GM19238 (cell line): Measurements from ENCODE around the gene EXOC6.
A peak's percentile ranks its signal among the peaks of the same experiment; 100 is the strongest.

Experiments used
- DNase-seq: peaks from one replicate; pipeline ENCODE4 v3.0.0; 2011; ENCODE audit warnings: low spot score; ENCODE audit not compliant: insufficient read length

Gene EXOC6

DNA sequence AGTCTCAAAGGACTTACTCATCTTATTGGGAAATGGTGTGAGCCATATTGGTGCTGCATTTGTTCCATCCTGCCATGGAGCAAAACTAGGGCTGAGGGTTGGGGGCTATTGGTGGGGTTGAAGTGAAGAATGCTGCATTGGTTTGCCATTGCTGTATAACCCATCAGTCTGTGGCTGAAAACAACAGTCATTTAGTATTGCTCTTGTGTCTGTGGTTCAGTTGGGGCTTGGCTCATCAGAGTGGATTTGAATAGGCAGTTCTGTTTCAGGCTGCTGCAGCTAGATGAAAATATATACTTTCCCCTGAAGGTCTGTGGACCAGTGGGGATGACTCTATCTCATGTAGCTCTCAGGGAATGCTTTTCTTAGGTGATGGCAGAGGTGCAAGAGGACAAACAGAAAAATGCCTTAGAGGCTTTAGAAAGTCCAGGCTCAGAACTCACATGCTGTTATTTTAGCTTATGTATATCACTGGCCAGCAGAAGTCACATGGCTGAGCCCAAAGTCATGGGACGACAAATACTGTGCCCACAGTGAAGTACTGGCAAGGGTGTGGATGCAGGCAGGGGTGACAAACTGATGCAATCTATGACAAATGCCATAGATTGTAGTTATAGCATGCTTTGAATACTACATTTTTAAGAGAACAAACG is 15.2 kb upstream of the EXOC6 start:
- DNase-seq, result no peak

DNA sequence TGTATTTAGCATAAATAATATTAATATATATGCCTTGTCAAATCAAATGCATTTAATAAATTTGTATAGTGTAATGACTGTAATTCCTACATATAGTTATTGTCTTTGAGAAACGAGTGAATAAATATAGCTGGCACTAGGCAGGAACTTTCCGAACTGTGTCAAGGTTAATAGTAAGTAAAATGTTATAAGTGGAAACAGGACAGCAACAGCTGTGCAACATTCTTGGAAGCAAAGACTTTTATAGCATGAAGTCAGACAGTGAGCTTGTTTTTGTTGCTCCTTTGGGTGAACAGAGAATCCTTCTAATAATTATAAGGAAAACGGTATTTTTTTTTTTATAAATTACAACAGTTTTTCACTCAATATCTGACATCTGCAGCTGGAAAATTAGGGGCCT is 14.0 kb upstream of the EXOC6 start:
- DNase-seq, result no peak

DNA sequence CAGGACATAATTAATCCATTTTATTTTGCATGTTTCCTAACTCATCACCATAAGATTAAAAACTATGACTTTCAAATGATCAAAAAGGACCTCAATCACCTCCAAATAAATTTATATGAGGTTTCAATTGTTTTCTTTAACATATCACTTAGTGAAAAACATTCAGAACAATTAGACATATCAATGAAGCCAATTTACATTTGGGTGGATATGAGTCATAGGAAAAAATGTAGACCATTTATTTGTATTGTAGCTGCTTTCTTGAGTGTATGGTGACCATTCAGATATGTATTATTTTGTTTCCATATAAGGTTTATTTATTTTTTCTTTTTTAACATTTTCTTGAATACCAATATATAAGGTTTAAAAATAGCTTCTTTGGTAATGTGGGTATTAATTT is 13.3 kb upstream of the EXOC6 start:
- DNase-seq, result no peak

DNA sequence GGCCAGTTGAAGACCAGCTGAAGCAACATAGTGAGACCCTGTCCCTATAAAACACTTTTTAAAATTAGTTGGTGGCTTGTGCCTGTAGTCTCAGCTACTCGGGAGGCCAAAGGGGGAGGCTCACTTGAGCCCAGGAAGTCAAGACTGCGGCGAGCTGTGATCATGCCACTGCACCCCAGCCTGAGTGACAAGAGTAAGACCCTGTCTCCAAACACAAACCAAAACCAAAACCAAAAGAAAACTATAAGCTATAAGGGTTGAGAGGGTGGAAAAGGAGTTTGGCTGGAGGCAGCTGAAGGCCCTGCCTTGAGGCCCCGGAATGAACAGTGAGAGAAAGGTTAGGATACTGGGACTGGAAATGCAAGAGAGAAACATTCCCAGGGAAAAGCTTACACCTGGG is 10.9 kb upstream of the EXOC6 start:
- DNase-seq, result no peak

DNA sequence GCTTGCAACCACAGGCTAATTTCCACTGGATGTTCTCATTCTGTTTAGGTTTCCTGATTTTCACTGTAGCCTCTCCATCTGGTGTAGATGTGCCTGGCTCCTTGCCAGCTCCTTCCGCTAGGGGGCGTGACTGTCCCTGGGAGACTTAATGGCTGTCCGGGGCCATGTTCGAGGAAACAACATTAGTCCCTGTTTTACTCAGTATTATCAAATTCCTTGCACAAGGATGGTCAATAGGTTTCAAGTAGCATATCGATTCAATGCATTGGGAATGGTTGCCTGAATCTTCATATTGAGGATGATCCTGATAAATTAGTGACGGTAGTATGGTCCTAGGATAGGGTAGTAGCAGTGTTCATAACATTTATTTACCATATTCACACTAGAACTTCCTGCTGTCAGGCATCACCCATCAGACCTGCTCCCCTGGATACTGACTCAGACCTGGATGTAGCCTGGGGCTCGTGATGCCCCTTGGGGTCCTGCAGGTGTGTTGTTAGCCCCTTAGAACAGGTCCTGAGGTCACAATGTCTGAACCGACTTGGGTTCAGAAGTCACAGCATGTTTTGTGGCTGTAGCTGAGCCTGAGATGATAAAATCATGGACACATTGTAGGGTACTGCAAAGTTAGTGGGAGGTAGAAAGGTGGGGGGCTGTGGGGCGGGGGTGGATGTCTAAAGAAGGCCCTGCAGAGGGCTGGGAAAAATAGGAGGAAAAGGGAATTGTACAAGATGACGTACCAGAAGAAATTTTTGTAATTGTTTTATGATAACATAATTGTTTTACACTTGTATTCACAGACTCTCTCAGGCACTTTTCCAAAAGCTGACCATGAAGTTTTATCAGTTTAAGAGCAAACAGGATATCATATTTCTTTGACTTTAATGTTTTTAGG is 8.9 kb upstream of the EXOC6 start:
- peak; percentile 18 for DNase-seq

DNA sequence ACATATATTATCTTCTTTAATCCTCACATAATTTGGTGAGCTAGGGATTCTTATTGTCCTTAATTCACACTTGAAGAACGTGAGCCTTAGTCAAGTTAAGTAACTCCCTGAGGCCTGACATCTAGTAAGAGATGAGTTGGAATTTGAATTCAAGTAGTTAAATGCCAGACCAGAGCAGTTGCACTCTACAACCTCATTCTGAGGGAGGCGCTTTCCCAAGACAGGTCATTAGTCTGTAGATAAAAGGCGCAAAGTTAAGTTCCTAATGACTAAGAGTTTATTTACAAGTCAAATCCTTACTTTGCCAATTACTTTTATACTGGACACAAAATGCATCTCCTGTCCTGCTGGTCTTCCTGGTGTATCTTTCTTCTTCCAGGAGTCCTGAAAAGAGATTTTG is 3.6 kb upstream of the EXOC6 start:
- no peak for DNase-seq

DNA sequence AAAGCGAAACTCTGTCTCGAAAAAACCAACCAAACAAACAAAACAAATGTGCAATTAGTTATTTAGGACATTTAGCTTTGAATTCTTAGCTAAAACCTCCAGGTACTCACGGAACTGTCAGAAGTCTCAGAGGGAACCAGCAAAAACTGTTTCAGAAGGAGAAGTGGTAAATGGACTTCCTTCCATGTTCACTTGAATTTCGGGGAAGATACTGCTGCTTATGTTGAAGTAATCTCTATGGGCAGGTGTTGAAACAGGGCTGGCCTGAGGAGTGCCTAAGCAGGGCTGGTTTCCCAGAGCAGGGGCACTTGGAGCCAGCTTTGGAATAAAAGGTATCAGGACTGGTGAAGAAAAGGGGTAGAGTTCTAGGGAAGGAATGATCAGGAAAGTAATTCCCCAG is 2.4 kb upstream of the EXOC6 start:
- no peak for DNase-seq

DNA sequence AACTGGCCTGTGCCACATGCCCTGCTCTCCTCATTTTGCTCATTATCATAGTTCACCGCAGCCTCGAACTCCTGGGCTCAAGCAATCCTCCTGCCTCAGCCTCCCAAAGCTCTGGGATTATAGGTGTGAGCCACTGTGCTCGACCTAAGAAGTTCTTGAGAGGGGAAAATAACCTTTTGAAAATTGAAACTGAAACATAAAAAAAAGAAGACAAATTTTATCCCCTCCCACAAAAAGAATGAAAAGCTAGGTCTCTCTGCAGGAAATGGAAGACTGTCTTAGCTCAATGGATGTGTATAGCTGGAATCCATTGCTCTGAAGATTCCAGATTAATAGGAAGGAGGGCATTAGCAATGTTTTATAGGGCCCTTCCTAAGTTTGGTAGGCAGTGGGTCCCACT is 2.0 kb upstream of the EXOC6 start:
- no peak for DNase-seq

DNA sequence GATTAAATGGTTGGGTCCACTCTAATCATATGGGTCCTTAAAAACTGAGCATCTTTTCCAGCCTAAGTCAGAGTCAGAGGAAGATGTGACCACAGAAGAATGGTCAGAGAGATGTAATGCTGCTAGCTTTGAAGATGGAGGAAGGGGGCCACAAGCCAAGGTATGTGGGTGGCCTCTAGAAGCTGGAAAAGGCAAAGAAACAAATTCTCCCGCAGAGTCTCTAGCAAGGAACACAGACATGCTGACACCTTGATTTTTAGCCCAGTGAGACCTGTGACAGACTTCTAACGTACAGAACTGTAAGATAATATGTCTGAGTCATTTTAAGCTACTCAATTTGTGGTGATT is 1.5 kb upstream of the EXOC6 start:
- no peak for DNase-seq

DNA sequence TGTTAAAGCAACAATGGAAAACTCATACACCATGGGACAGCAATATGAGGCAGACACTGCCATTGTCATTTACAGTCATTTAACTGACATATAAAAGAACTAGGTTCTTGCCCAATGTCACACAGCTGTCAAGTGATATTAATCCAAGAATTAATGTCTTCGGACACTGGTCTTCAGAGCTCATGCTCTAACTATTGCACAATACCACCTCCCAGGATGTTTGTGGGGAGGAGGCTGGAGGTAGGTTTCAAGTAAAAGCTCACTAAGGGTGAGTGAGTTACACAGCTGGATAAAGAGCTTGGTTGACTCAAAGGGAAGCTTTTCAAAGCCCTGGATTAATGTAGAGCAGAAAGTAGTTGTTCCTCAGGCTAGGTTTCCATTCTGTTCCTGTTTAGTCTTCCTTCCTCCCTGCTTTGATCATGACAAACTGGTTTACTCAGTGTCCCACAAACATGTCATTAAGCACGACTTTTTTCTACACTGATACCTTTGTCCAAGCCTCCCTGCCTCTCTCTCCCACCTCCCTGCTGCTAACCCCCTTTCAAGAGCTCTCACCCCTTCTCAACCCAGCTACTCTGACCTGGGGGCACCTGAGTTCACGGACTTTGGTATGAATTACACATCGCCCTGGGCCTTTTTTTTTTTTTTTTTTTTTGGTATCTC is 987 bp upstream of the EXOC6 start:
- DNase-seq, result no peak

DNA sequence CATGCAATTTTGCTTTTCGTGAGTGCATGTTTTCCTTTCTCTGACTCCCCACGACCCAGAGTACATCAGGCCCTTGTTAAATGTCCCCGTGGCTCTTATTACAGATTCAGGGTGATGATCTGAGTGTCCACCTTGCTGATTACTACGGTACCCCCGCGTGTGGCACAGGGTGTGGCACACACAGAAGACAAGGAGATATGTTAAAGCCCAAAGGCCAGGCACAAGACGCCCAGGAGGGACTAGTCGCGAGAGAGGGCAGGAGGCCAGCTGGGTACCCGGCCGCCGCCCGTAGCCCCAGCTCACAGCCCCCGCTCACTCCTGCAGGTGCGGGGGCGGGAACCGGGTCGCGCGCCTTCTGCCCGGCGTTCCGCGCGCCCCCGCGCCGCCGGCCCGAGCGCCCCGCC is 281 bp upstream of the EXOC6 start:
- no peak for DNase-seq

DNA sequence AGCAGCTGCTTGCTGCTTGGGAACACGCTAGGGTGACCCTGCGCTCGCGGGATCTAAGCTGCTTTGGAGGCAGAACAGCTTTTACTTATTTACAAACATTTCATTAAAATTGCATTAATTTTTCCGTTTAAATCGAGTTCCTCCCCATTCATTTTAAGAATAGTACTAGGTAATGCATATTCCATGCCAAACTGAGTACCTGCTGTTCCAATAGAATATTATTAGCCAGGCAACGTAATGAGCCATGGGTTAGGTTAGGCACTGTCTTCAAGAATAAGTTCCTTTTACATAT is 860 bp downstream of the EXOC6 start:
- DNase-seq, result no peak

DNA sequence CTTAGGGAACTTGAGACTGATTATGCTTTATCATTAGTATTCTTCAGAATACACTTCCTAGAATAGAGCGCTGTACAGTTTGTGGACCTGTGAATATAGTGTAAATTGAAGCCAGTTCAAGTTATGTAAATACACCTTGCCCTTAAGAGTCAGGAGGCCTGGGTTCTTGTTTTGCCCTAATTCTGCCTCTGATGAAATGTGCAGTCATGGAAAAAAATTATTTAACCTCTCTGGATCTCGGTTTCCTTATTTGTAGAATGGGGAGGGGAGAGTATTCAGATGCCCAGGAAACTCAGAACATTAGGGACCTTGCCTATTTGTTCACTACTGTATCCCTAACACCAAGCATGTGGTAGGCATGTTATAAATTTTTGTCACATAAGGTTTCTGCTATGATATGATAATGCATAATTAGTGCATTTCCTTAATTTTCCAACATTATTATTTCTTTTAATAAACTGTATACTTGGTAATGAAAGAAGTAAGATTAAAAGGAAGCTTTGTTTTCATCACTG is 1.3 kb downstream of the EXOC6 start:
- no peak for DNase-seq

DNA sequence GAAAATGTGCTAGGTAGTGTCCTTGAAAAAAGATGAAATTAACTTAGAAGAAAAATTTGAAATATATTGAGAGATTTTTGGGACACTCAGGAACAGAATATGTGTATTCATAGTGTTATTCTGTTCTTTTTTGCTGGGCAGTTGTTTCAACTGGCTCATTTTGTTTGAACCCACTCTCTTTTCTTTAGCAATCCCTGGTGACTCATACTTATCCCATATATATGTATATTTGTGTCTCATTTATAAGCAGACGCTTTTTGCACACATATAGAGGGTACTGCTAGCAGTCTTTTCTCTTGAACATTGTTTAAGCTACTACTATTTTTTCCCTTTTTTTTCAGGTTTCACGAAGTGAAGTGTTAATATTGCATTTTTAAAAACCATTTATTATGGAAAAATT is 1.9 kb downstream of the EXOC6 start:
- no peak for DNase-seq

DNA sequence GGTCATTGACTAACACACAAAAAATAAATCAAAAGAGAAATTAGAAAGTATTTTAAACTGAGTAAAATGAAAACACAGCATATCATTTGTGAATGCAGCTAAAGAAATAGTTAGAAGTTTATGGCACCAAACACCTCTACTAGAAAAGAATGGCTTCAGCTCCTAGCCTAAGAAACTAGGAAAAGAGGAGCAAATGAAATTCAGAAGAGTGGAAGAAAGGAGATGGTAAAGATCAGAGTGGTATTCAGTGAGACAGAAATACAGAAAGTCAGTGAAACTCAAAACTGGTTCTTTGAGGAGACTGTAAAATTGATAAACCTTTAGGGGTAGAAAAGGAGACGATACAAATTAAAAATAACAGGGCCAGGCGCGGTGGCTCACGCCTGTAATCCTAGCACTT is 2.7 kb downstream of the EXOC6 start:
- no peak for DNase-seq

DNA sequence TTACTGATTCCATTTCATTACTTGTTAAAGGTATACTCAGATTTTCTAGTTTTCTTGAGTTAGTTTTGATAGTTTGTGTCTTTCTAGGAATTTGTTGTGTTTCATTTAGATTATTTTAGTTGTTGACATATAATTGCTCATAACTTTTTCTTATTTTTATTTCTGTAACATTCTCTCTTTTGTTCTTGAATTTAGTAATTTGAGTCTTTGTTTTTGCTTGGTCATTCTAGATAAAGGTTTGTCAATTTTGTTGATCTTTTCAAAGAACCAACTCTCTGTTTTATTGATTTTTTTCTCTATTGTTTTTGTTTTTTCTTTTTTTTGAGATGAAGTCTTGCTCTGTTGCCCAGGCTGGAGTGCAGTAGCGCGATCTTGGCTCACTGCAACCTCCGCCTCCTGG is 7.2 kb downstream of the EXOC6 start:
- no peak for DNase-seq

DNA sequence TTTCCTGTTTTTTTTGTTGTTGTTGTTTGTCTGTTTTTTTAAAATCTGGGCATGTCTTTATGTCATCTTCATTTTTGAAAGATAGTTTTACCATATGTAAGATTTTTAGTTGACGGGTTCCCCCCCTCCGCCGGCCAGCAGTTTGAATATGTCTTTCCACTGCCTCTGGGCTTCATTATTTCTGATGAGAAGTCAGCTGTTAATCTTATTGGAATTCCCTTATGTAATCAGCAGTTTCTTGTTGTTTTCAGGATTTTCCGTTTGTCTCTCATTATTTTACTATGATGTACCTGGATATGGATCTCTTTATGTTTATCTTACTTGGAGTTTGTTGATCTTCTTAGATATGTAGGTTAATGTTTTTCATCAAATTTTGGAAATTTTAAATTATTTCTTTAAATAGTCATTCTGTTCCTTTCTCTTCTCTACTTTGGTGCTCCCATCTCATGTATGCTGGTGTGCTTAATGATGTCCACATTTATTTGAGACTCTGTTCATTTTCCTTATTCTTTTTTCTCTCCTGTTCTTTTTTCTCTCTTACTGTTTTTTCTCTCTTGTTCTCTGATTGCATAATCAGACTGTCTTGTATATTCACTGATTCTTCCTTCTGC is 9.7 kb downstream of the EXOC6 start:
- no peak for DNase-seq

DNA sequence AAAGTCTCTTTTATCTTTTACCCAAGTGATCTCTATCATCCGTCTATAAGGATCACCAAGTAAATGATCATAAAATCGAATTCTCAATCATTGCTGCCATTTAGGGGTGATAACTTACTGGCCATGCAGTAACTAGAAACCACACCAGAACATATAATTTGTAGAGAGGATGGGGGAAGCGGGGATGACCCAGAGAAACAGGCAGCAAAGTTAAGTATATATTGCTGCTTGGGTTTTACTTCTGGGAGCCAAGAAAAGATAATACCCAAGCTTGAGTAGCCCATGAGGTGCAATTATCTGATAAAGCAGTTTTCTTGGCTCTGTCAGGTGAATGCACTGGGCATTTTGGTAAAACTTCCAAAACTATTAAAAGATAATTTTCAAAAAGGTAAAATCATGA is 18.9 kb downstream of the EXOC6 start:
- DNase-seq, result no peak

DNA sequence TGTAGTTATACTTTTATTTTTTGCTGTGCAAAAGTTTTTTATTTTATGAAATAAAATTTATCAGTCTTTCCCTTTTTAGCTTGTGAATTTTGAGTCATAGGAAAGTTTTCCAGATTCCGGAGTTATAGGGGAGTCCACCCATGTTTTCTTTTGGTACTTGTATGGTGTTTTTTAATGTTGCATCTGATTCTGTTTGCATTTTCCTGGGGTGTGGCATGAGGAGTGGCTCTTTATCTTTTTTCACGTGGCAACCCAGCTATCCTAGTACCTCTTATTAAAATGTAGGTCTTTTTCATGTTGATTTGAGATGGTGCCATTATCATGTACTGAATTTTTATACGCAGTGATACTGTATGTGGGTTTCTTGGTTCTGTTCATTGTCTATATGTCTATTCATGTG is 19.7 kb downstream of the EXOC6 start:
- DNase-seq, result no peak

DNA sequence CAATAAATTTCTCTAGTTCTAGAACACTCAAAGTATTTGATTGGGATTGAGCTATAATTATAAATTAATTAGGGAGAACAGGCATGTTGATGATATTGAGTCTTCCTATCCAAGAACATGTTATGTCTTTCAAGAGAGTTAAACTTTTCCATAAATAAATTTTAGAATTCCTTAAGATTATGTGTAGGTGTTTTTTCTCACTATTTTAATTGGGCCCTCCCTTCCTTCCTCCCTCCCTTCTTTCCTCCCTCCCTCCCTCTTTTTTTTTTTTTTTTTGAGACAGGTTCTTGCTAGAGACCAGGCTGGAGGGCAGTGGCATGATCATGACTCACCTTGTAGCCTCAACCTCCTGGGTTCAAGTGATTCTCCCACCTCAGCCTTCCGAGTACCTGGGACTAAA is 20.2 kb downstream of the EXOC6 start:
- no peak for DNase-seq

DNA sequence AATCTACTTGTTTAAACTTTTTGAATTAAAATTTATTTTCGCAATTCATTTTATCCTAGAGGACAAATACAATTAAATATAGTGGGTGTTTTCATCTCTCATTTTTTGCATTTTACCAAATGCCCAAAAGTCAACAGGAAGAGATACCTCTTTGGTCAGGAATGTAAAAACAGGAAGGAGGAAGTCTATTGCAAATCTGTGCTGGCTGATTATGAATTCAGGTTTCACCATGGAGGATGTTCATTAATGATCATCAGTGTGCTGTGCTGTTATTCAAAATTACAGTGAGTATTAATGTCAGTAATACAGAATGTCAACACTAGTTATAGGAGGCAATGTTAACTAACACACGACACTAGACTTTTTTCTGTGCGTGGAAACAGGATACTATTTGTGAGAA is 24.7 kb downstream of the EXOC6 start:
- DNase-seq, result no peak

DNA sequence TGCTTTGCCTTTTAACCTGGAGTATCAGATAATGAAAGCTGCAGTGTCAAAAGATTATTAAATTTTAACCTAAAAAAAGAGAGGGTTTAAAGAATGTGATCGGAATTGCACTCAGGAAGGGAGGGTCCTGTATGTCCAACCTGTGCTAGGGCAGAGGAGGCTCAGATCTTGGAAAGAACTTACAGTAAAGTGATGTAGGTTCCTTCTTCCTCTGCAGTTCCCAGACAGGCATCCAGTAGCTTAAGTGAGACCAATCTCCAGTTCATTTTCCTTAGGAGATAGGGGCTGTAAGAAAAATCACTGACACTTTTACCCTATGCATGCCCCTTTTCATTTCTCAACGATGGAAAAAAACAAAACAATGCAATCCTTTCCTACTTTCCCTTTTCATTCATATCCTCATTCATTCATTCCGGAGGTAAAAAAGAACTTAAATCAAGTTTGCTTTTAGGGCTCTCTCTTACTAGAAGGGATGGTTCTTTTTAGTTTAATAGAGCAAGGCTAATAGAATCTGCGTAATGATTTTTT is 28.3 kb downstream of the EXOC6 start:
- no peak for DNase-seq
